Measurements from ENCODE around the gene BICRA. TPM values are rescaled to one million over a fixed set of nuclear protein-coding genes. Genes with fewer than 3 reads are reported as not detected.

The BICRA gene
- total and polyA plus RNA-seq, 2 of the 8 experiments (the other 6 are each of a cell fraction or from before 2014, with no cell fraction given): 1.5 to 29.2 TPM

- H3K36me3 ChIP-seq (ENCODE audit: control insufficient read depth in 2 of 4, insufficient read depth in 4 of 4, low read length in 3 of 4): no peaks in the 10 kb centered on the region
- H2AFZ ChIP-seq (ENCODE audit: low read length): peak overlapping the region; percentile 62; the same call in 1 of the 2 replicates
- ChIA-PET POLR2A (ENCODE audit: partially characterized antibody) (interaction anchor here (0.8 to 5.0 kb wide), 8 partner anchors 10 to 486 kb away, joined by 3 to 57 read pairs (median 9); partner anchors contain the start of genes KPTN, MEIS3 and ZC3H4), CTCF (ENCODE audit: partially characterized antibody) (interaction anchor here (0.6 to 2.6 kb wide), 13 partner anchors 9 to 1198 kb away, joined by 3 to 7 read pairs (median 3); partner anchors contain the start of gene BICRA)
- peak overlapping the region; percentile 95 for H2BK120ac ChIP-seq (replicated peaks; ENCODE audit: low read depth, low read length)
- DNase-seq (ENCODE audit: low read depth in 1 of 2, low spot score in 2 of 2) (peak; percentile 76 to 86), FAIRE-seq (no peak)
- peak overlapping the region; percentile 99 for H2BK5ac ChIP-seq (ENCODE audit: low read depth, low read length)
- H3K4me2 ChIP-seq (ENCODE audit: insufficient read depth in 1 of 2, low read depth in 2 of 2, low read length in 2 of 2): peak overlapping the region; percentile 70 to 78
- peak overlapping the region; percentile 82 for H3K27ac ChIP-seq (ENCODE audit: low read depth, low read length)
- H2BK12ac ChIP-seq (ENCODE audit: low read depth, low read length): peak overlapping the region; percentile 99
- peak overlapping the region; percentile 63; the same call in 1 of the 2 replicates for H2BK15ac ChIP-seq (ENCODE audit: low read length)
- 5% methylated on average over 21 of the region's 21 CpGs; no CpG with 5 or more reads in 1 of the 2 experiments for WGBS, 2 experiments (ENCODE audit: extremely low coverage in 1 of 2, insufficient coverage in 1 of 2, insufficient read length in 1 of 2, insufficient replicate concordance in 2 of 2, low coverage in 1 of 2, low lambda C conversion rate in 2 of 2, missing lambda C conversion rate in 1 of 2)
- no peak overlapping the region for H3K14ac ChIP-seq (ENCODE audit: insufficient read length)
- no peaks in the 10 kb centered on the region for H3K79me1 ChIP-seq (ENCODE audit: low read depth, low read length)
- peak overlapping the region; percentile 97 for H3K18ac ChIP-seq (ENCODE audit: extremely low read depth, low read length)
- H2AK5ac ChIP-seq (ENCODE audit: low read depth, low read length): peak overlapping the region; percentile 98; the same call in 1 of the 2 replicates
- no peaks in the 10 kb centered on the region for H4K20me1 ChIP-seq (replicated peaks in 1 of 2; ENCODE audit: control insufficient read depth in 1 of 2, insufficient read depth in 2 of 2, low read length in 2 of 2)
- H3K79me2 ChIP-seq (ENCODE audit: control insufficient read depth in 1 of 2, insufficient read depth in 2 of 2, low read length in 2 of 2): no peaks in the 10 kb centered on the region
- peak overlapping the region; percentile 33 to 60 (median 44) for H3K4me3 ChIP-seq (ENCODE audit: extremely low read depth in 1 of 4, insufficient read depth in 2 of 4, low read depth in 3 of 4, low read length in 4 of 4)
- H3K27me3 ChIP-seq (replicated peaks in 1 of 4; ENCODE audit: control insufficient read depth in 3 of 4, extremely low read depth in 1 of 4, insufficient read depth in 3 of 4, low read length in 3 of 4): no peaks in the 10 kb centered on the region
- H4K8ac ChIP-seq (ENCODE audit: extremely low read depth, insufficient read depth, low read length): no peak overlapping the region; the same call in 1 of the 2 replicates
- peak overlapping the region; percentile 99; the same call in 1 of the 2 replicates for H2BK20ac ChIP-seq (ENCODE audit: low read length)
- H3K23me2 ChIP-seq (ENCODE audit: low read depth, low read length): peaks cover 10% of the 10 kb centered on the region; the same call in 1 of the 2 replicates
- no peak overlapping the region for H3K23ac ChIP-seq (ENCODE audit: insufficient read length)
- peak overlapping the region; percentile 92 for H4K91ac ChIP-seq (replicated peaks; ENCODE audit: insufficient read length, low read length)
- peak overlapping the region; percentile 86 for H4K5ac ChIP-seq (ENCODE audit: insufficient read length, low read depth, low read length)
- peak overlapping the region; percentile 33 for H3K56ac ChIP-seq (replicated peaks; ENCODE audit: insufficient read length, low read depth, low read length)
- peak overlapping the region in 2 of 4 experiments; percentile 36 to 39; a peak in 4 of 7 replicates for H3K9ac ChIP-seq (replicated peaks in 1 of 4; ENCODE audit: extremely low read depth in 1 of 4, low read depth in 3 of 4, low read length in 3 of 4)
- H3K9me3 ChIP-seq (ENCODE audit: insufficient read depth in 2 of 2, low read depth in 1 of 2, low read length in 1 of 2): no peaks in the 10 kb centered on the region
- peaks cover 0 to 6% (median 4%) of the 10 kb centered on the region in 4 experiments; a peak in 6 of 7 replicates for H3K4me1 ChIP-seq (replicated peaks in 1 of 4; ENCODE audit: control insufficient read depth in 3 of 4, insufficient read depth in 4 of 4, low read length in 3 of 4)
- H3K4ac ChIP-seq (replicated peaks; ENCODE audit: insufficient read length, low read depth, low read length): peak overlapping the region; percentile 89
- TF ChIP-seq SP1 (IDR thresholded peaks at IDR 0.05; ENCODE audit: low read depth, low read length): peak; percentile 86
- TF ChIP-seq CREB1 (IDR thresholded peaks at IDR 0.05): peak; percentile 22; the same call in 1 of the 2 replicates
- TF ChIP-seq CEBPB (IDR thresholded peaks at IDR 0.05; ENCODE audit: low read depth, low read length): peak; percentile 67
- no peak for TF ChIP-seq YY1 (IDR thresholded peaks at IDR 0.05; ENCODE audit: low read depth, low read length)
Observed at GRCh38 chr19:47598407-47599349, 10.3 kb upstream of the BICRA start.

All from H1 (cell line).